HEK293 (cell line): ENCODE data around the gene HGF.

Source experiments
- CTCF ChIA-PET: fragments of 350-600 bp; formaldehyde crosslinking; extraction: SDS; loops from one replicate; lab custom pipeline; 2021; ENCODE audit warnings: antibody characterized with exemption; lab: Yijun Ruan, JAX
- POLR2A ChIA-PET: fragments of 300-600 bp; formaldehyde crosslinking; extraction: SDS; loops from one replicate; lab custom pipeline; 2020; ENCODE audit warnings: antibody characterized with exemption, inconsistent platforms; lab: Yijun Ruan, JAX
- H3K27ac ChIP-seq: fragments of 200-500 bp; sonication (Bioruptor generic); 2 replicates; pipeline ENCODE4 v1.5.1; 2014; ENCODE audit warnings: low read depth, low read length, control low read depth, inconsistent platforms; ENCODE audit errors: extremely low read depth
- H3K36me3 ChIP-seq, 2 experiments: fragments of 200-500 bp in 1 of 2; sonication (Bioruptor generic) in 1 of 2; 1 replicate in 1 of 2; 2 replicates in 1 of 2; pipeline ENCODE4 v1.5.1; 2014 to 2017; ENCODE audit warnings: inconsistent platforms in 2 of 2, low read length in 2 of 2; ENCODE audit not compliant: control insufficient read depth in 2 of 2, insufficient read depth in 1 of 2
- H3K4me1 ChIP-seq: fragments of 200-500 bp; sonication (Bioruptor generic); 2 replicates; pipeline ENCODE4 v1.5.1; 2014; ENCODE audit warnings: mild to moderate bottlenecking, low read length, inconsistent platforms; ENCODE audit not compliant: control insufficient read depth, insufficient read depth
- H3K4me3 ChIP-seq: 2 replicates; pipeline ENCODE4 v1.5.1; 2011; ENCODE audit warnings: low read depth, mild to moderate bottlenecking, control low read depth, low read length, moderate library complexity
- H3K9me3 ChIP-seq: fragments of 200-500 bp; sonication (Bioruptor generic); 2 replicates; pipeline ENCODE4 v1.5.1; 2014; ENCODE audit warnings: low read depth, low read length, inconsistent platforms; ENCODE audit not compliant: control insufficient read depth, insufficient read depth
- EGR2 ChIP-seq: fragments of 450-650 bp; formaldehyde crosslinking; IDR thresholded peaks from 2 replicates; pipeline ENCODE4 v1.5.1; 2016; ENCODE audit warnings: low read depth, missing biosample characterization, missing genetic modification characterization
- ELK4 ChIP-seq: IDR thresholded peaks from 2 replicates; pipeline ENCODE4 v1.6.1; 2011; ENCODE audit warnings: mild to moderate bottlenecking, low read depth, low read length, borderline replicate concordance
- GLIS2 ChIP-seq: fragments of 450-650 bp; formaldehyde crosslinking; IDR thresholded peaks from 2 replicates; pipeline ENCODE4 v1.5.1; 2016; ENCODE audit warnings: missing biosample characterization, missing genetic modification characterization
- HIC1 ChIP-seq: fragments of 450-650 bp; formaldehyde crosslinking; IDR thresholded peaks from 2 replicates; pipeline ENCODE4 v1.5.1; 2016; ENCODE audit warnings: missing biosample characterization, missing genetic modification characterization
- KLF7 ChIP-seq: fragments of 450-650 bp; formaldehyde crosslinking; IDR thresholded peaks from 2 replicates; pipeline ENCODE4 v1.5.1; 2016; ENCODE audit warnings: missing biosample characterization, missing genetic modification characterization, borderline replicate concordance
- OSR2 ChIP-seq: fragments of 450-650 bp; formaldehyde crosslinking; IDR thresholded peaks from 2 replicates; pipeline ENCODE4 v1.5.1; 2016; ENCODE audit warnings: missing biosample characterization, missing genetic modification characterization
- PRDM1 ChIP-seq: fragments of 450-650 bp; formaldehyde crosslinking; IDR thresholded peaks from 2 replicates; pipeline ENCODE4; 2016; ENCODE audit warnings: missing biosample characterization, missing genetic modification characterization
- TCF7L2 ChIP-seq: IDR thresholded peaks from 2 replicates; pipeline ENCODE4 v1.6.1; 2011; ENCODE audit warnings: low read depth, mild to moderate bottlenecking, inconsistent platforms, low read length, moderate library complexity, borderline replicate concordance
- ZBTB21 ChIP-seq: fragments of 450-650 bp; formaldehyde crosslinking; IDR thresholded peaks from 2 replicates; pipeline ENCODE4 v1.5.1; 2017; ENCODE audit warnings: missing biosample characterization, missing genetic modification characterization
- ZFP41 ChIP-seq: fragments of 450-650 bp; formaldehyde crosslinking; IDR thresholded peaks from 2 replicates; pipeline ENCODE4 v1.5.1; 2016; ENCODE audit warnings: missing biosample characterization, missing genetic modification characterization, borderline replicate concordance
- ZFP69B ChIP-seq: fragments of 450-650 bp; formaldehyde crosslinking; IDR thresholded peaks from 2 replicates; pipeline ENCODE4 v1.5.1; 2016; ENCODE audit warnings: missing biosample characterization, missing genetic modification characterization
- ZNF133 ChIP-seq: fragments of 450-650 bp; formaldehyde crosslinking; IDR thresholded peaks from 2 replicates; pipeline ENCODE4 v1.5.1; 2016; ENCODE audit warnings: missing biosample characterization, missing genetic modification characterization
- ZNF146 ChIP-seq: fragments of 450-650 bp; formaldehyde crosslinking; IDR thresholded peaks from 2 replicates; pipeline ENCODE4 v1.5.1; 2016; ENCODE audit warnings: missing biosample characterization, missing genetic modification characterization
- ZNF175 ChIP-seq: fragments of 450-650 bp; formaldehyde crosslinking; IDR thresholded peaks from 2 replicates; pipeline ENCODE4 v1.5.1; 2016; ENCODE audit warnings: missing biosample characterization, missing genetic modification characterization
- ZNF37A ChIP-seq: fragments of 450-650 bp; IDR thresholded peaks from 2 replicates; pipeline ENCODE4 v1.5.1; 2018; ENCODE audit warnings: missing biosample characterization, missing genetic modification characterization
- ZNF610 ChIP-seq: fragments of 450-650 bp; formaldehyde crosslinking; IDR thresholded peaks from 2 replicates; pipeline ENCODE4 v1.5.1; 2016; ENCODE audit warnings: missing biosample characterization, missing genetic modification characterization, borderline replicate concordance
- ZNF621 ChIP-seq: fragments of 450-650 bp; formaldehyde crosslinking; IDR thresholded peaks from 2 replicates; pipeline ENCODE4 v1.5.1; 2017; ENCODE audit warnings: missing biosample characterization, missing genetic modification characterization
- ZNF677 ChIP-seq: fragments of 450-650 bp; IDR thresholded peaks from 2 replicates; pipeline ENCODE4 v1.5.0; 2018; ENCODE audit warnings: missing biosample characterization, mild to moderate bottlenecking, missing genetic modification characterization, moderate library complexity
- ZNF692 ChIP-seq: fragments of 450-650 bp; formaldehyde crosslinking; IDR thresholded peaks from 2 replicates; pipeline ENCODE4 v1.5.1; 2016; ENCODE audit warnings: missing biosample characterization, missing genetic modification characterization
- ZNF704 ChIP-seq: fragments of 450-650 bp; formaldehyde crosslinking; IDR thresholded peaks from 2 replicates; pipeline ENCODE4 v1.5.1; 2016; ENCODE audit warnings: missing biosample characterization, missing genetic modification characterization
- ZNF747 ChIP-seq: fragments of 450-650 bp; formaldehyde crosslinking; IDR thresholded peaks from 2 replicates; pipeline ENCODE4 v1.5.1; 2016; ENCODE audit warnings: missing biosample characterization, missing genetic modification characterization
- ZSCAN18 ChIP-seq: fragments of 450-650 bp; formaldehyde crosslinking; IDR thresholded peaks from 2 replicates; pipeline ENCODE4 v1.5.1; 2016; ENCODE audit warnings: missing biosample characterization, missing genetic modification characterization
- TF ChIP-seq, protein P1 (sequence below): fragments of 450-650 bp; formaldehyde crosslinking; IDR thresholded peaks from 2 replicates; pipeline ENCODE4 v1.5.1; 2017; ENCODE audit warnings: missing biosample characterization, missing genetic modification characterization

HGF gene

DNA sequence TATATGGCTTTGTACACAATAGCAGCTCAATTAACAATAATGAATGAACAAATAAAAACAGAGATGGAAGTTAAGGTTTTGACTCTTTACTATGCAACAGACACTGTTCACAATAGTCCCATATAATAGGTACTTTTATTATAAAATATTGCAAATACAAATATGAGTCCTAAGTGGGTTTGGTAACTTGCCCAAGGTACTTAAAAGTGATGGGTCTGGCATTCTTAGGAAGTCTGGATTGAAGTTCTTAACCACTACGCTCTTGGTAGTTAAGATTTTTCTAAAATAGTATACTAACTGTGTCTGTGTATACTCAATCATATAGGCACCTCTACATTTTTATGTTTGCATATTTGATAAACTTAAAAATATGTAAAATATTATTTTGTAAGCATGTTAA, 55.5 kb downstream of the HGF start:
- CTCF ChIA-PET = interaction anchor here (0.7 kb wide), 1 partner anchor 214 kb away, joined by 3 read pairs; no protein-coding TSS in a partner anchor
- TF ChIP-seq GLIS2 (tag by site-specific recombination) (no peak), TCF7L2 (no peak), ZBTB21 (tag by site-specific recombination) (no peak), ZNF37A (tag by site-specific recombination) (no peak), ZFP41 (tag by site-specific recombination) (no peak)
- Histone ChIP-seq H3K4me3 (no peak overlapping the region), H3K27ac (no peak overlapping the region), H3K4me1 (no peaks in the 10 kb centered on the region), H3K9me3 (no peaks in the 10 kb centered on the region), H3K36me3 (no peaks in the 10 kb centered on the region)
- POLR2A ChIA-PET = no interaction called here

GRCh38 chr7:81710751-81711150, 59.1 kb downstream of the HGF start:
- no peaks in the 10 kb centered on the region for H3K36me3 ChIP-seq
- H3K4me1 ChIP-seq = no peaks in the 10 kb centered on the region
- H3K9me3 ChIP-seq = no peaks in the 10 kb centered on the region
- ChIA-PET POLR2A (no interaction called here), CTCF (no interaction called here)
- TF ChIP-seq OSR2 (tag by site-specific recombination) = no peak
- TF ChIP-seq ZFP69B = no peak
- no peak for TF ChIP-seq ZNF146
- TF ChIP-seq ELK4 = no peak
- no peak for TF ChIP-seq EGR2 (tag by site-specific recombination)
- no peak for TF ChIP-seq ZNF704
- no peak for TF ChIP-seq PRDM1 (tag by site-specific recombination)
- H3K4me3 ChIP-seq = no peak overlapping the region
- no peak overlapping the region for H3K27ac ChIP-seq

DNA sequence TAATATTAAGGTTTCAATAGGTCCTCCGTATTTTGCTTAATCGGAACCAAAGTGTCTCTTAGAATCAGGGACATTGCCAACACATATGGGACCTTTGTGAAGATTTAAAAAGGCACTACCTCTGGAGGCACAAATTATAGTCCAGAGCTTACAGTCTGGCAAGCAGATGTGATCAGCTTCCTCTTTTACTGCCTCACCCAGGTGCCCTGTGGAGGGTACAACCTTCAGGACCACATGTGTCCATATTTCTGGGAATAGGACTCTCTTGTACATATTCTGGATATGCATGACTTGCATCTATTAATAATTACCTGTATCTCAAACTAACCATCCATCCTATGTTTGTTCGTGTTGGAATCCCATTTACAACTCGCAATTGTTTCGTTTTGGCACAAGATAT, 60.0 kb downstream of the HGF start:
- no peaks in the 10 kb centered on the region for H3K9me3 ChIP-seq
- POLR2A ChIA-PET = no interaction called here
- CTCF ChIA-PET = no interaction called here
- TF ChIP-seq ZNF692 (tag by site-specific recombination) = no peak
- no peak for TF ChIP-seq ZNF610 (tag by site-specific recombination)
- no peak for TF ChIP-seq ZNF621 (tag by site-specific recombination)
- TF ChIP-seq KLF7 (tag by site-specific recombination) = no peak
- TF ChIP-seq, protein P1, sequence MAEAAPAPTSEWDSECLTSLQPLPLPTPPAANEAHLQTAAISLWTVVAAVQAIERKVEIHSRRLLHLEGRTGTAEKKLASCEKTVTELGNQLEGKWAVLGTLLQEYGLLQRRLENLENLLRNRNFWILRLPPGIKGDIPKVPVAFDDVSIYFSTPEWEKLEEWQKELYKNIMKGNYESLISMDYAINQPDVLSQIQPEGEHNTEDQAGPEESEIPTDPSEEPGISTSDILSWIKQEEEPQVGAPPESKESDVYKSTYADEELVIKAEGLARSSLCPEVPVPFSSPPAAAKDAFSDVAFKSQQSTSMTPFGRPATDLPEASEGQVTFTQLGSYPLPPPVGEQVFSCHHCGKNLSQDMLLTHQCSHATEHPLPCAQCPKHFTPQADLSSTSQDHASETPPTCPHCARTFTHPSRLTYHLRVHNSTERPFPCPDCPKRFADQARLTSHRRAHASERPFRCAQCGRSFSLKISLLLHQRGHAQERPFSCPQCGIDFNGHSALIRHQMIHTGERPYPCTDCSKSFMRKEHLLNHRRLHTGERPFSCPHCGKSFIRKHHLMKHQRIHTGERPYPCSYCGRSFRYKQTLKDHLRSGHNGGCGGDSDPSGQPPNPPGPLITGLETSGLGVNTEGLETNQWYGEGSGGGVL (tag by site-specific recombination) = no peak
- no peak for TF ChIP-seq ZNF133 (tag by site-specific recombination)
- no peak for TF ChIP-seq ZNF175 (tag by site-specific recombination)
- TF ChIP-seq ZNF747 (tag by site-specific recombination) = no peak
- TF ChIP-seq HIC1 (tag by site-specific recombination) = no peak
- no peak for TF ChIP-seq ZSCAN18 (tag by site-specific recombination)
- TF ChIP-seq ZNF677 (tag by site-specific recombination) = no peak

More for the DNA sequence above, 60.0 kb downstream of the HGF start:
- H3K4me3 ChIP-seq = no peak overlapping the region
- H3K27ac ChIP-seq = no peak overlapping the region
- H3K4me1 ChIP-seq = no peaks in the 10 kb centered on the region
- H3K36me3 ChIP-seq = no peaks in the 10 kb centered on the region
